Upper lobe of left lung (tissue), 6 donors: ENCODE data around the gene DNER. TPM values are rescaled to one million over a fixed set of nuclear protein-coding genes. Genes with fewer than 3 reads are reported as not detected.
A peak's percentile ranks its signal among the peaks of the same experiment; 100 is the strongest.

Experiments
- ATAC-seq, 2 donors: fragments of 200-7000 bp; cut with Tn5 transposase; one replicate each; pipeline ENCODE4 v1.9.1; 2022; ENCODE audit warnings: mild to moderate bottlenecking in 2 of 2, moderate library complexity in 2 of 2; ENCODE audit not compliant: low FRiP score in 2 of 2
- DNase-seq, 2 donors: peaks; one replicate each; pipeline ENCODE4 v3.0.0-alpha.2; 2019 to 2020
- H3K27ac ChIP-seq, 4 donors: fragments of 200-600 bp; sonication (generic); one replicate each; pipeline ENCODE4 v1.5.1; 2016 to 2019
- H3K27me3 ChIP-seq, 4 donors: fragments of 200-600 bp; sonication (generic); one replicate each; pipeline ENCODE4 v1.5.1; 2017 to 2019
- H3K36me3 ChIP-seq, 4 donors: fragments of 200-600 bp; sonication (generic); one replicate each; pipeline ENCODE4 v1.5.1; 2016 to 2019
- H3K4me1 ChIP-seq, 4 donors: fragments of 200-600 bp; sonication (generic); one replicate each; pipeline ENCODE4 v1.5.1; 2018 to 2019
- H3K4me3 ChIP-seq, 4 donors: fragments of 200-600 bp; sonication (generic); one replicate each; pipeline ENCODE4 v1.5.1; 2017 to 2019; ENCODE audit warnings: mild to moderate bottlenecking in 2 of 4, moderate library complexity in 1 of 4
- H3K9me3 ChIP-seq, 4 donors: fragments of 200-600 bp; sonication (generic); one replicate each; pipeline ENCODE4 v1.5.1; 2018 to 2019
- EP300 ChIP-seq, 4 donors: sonication (generic); formaldehyde crosslinking; IDR thresholded peaks; one replicate each; pipeline ENCODE4 v1.5.1; 2017; ENCODE audit warnings: antibody characterized with exemption in 4 of 4, control low read depth in 2 of 4
- POLR2A ChIP-seq, 4 donors: fragments of 450-650 bp; IDR thresholded peaks; one replicate each; pipeline ENCODE4 v1.5.1; 2016 to 2017; ENCODE audit warnings: antibody characterized with exemption in 4 of 4, mild to moderate bottlenecking in 2 of 4
- POLR2AphosphoS5 ChIP-seq, 2 donors: sonication (generic); formaldehyde crosslinking; IDR thresholded peaks; one replicate each; pipeline ENCODE4 v1.5.1; 2017; ENCODE audit warnings: antibody characterized with exemption in 2 of 2
- WGBS, 2 donors: methylation state at CpG; one replicate each; pipeline ENCODE4 v1.1.5; 2017 to 2018; 5-methylcytosine and 5-hydroxymethylcytosine counted together
- total RNA-seq, 6 donors: library from RNA; depleted of rRNA in 4 of 6; stranded (reverse); fragments of >200 nt in 4 of 6; gene quantifications; one replicate each; pipeline versions ENCODE4 v1.1.0 to v1.2.1, GENCODE V29; 2016 to 2021
- TF ChIP-seq, protein P1 (sequence below), 6 experiments: fragments of 450-650 bp in 4 of 6; fragments of 200-600 bp in 2 of 6; sonication (generic) in 2 of 6; IDR thresholded peaks; one replicate each; pipeline ENCODE4 v1.5.1; 2016 to 2019; ENCODE audit warnings: antibody characterized with exemption in 6 of 6
- donor health status: DM: no; HTN: no; CAD: no; lungs with moderate emphysema.
- donor health status: DM: no; HTN: yes; CAD: no; lungs with severe emphysema.

The DNER gene
- total RNA-seq, 6 donors from 2014 or later: 0.31 to 2.1 (median 0.98) TPM

- H3K4me1 ChIP-seq: no peaks in the 10 kb centered on the region
- ATAC-seq (no peak), DNase-seq (no peak)
- H3K9me3 ChIP-seq: no peaks in the 10 kb centered on the region
- H3K27ac ChIP-seq: no peak overlapping the region
- no peaks in the 10 kb centered on the region for H3K36me3 ChIP-seq
- TF ChIP-seq, protein P1, sequence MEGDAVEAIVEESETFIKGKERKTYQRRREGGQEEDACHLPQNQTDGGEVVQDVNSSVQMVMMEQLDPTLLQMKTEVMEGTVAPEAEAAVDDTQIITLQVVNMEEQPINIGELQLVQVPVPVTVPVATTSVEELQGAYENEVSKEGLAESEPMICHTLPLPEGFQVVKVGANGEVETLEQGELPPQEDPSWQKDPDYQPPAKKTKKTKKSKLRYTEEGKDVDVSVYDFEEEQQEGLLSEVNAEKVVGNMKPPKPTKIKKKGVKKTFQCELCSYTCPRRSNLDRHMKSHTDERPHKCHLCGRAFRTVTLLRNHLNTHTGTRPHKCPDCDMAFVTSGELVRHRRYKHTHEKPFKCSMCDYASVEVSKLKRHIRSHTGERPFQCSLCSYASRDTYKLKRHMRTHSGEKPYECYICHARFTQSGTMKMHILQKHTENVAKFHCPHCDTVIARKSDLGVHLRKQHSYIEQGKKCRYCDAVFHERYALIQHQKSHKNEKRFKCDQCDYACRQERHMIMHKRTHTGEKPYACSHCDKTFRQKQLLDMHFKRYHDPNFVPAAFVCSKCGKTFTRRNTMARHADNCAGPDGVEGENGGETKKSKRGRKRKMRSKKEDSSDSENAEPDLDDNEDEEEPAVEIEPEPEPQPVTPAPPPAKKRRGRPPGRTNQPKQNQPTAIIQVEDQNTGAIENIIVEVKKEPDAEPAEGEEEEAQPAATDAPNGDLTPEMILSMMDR (IDR thresholded peaks at IDR 0.05): no peak
- TF ChIP-seq EP300 (IDR thresholded peaks at IDR 0.05) (no peak), POLR2A (IDR thresholded peaks at IDR 0.05) (no peak), POLR2AphosphoS5 (IDR thresholded peaks at IDR 0.05) (no peak)
- H3K4me3 ChIP-seq: no peak overlapping the region
- no peaks in the 10 kb centered on the region for H3K27me3 ChIP-seq
- 83 to 87% methylated on average over 3 of the region's 3 CpGs for WGBS, 2 donors
These were observed 366.2 kb downstream of the DNER start for GRCh38 chr2:229348128-229348527.

- no peak overlapping the region for H3K27ac ChIP-seq
- TF ChIP-seq POLR2A (IDR thresholded peaks at IDR 0.05): no peak
- TF ChIP-seq EP300 (IDR thresholded peaks at IDR 0.05): no peak
- TF ChIP-seq POLR2AphosphoS5 (IDR thresholded peaks at IDR 0.05): no peak
- H3K4me3 ChIP-seq: no peak overlapping the region
- H3K9me3 ChIP-seq: no peaks in the 10 kb centered on the region
- WGBS, 2 donors: 74 to 84% methylated on average over 4 of the region's 4 CpGs
- H3K4me1 ChIP-seq: no peaks in the 10 kb centered on the region
- no peaks in the 10 kb centered on the region for H3K36me3 ChIP-seq
- no peaks in the 10 kb centered on the region for H3K27me3 ChIP-seq
- no peak for ATAC-seq
- no peak for DNase-seq
These were observed 367.4 kb downstream of the DNER start for GRCh38 chr2:229346816-229347540.

- TF ChIP-seq POLR2AphosphoS5 (IDR thresholded peaks at IDR 0.05) (no peak), EP300 (IDR thresholded peaks at IDR 0.05) (no peak), POLR2A (IDR thresholded peaks at IDR 0.05) (no peak)
- TF ChIP-seq, protein P1 (IDR thresholded peaks at IDR 0.05): no peak
- no peaks in the 10 kb centered on the region for H3K4me1 ChIP-seq
These were observed 369.4 kb downstream of the DNER start for GRCh38 chr2:229344955-229345354.

GRCh38 chr2:229344151-229344551 lies 370.2 kb downstream of the DNER start:
- Histone ChIP-seq H3K27me3 (no peaks in the 10 kb centered on the region), H3K27ac (no peak overlapping the region), H3K4me3 (no peak overlapping the region), H3K9me3 (no peaks in the 10 kb centered on the region), H3K36me3 (no peaks in the 10 kb centered on the region), H3K4me1 (no peaks in the 10 kb centered on the region)
- peak in 1 of 2 donors; percentile 38 for ATAC-seq
- TF ChIP-seq POLR2AphosphoS5 (IDR thresholded peaks at IDR 0.05) (no peak), EP300 (IDR thresholded peaks at IDR 0.05) (no peak), POLR2A (IDR thresholded peaks at IDR 0.05) (no peak)
- TF ChIP-seq, protein P1 (IDR thresholded peaks at IDR 0.05): no peak
- DNase-seq: no peak
- 81 to 87% methylated on average over 6 of the region's 6 CpGs for WGBS, 2 donors

More at GRCh38 chr2:229344955-229345354, 369.4 kb downstream of the DNER start:
- Histone ChIP-seq H3K9me3 (no peaks in the 10 kb centered on the region), H3K27me3 (no peaks in the 10 kb centered on the region), H3K27ac (no peak overlapping the region), H3K36me3 (no peaks in the 10 kb centered on the region), H3K4me3 (no peak overlapping the region)
- DNase-seq: no peak
- no peak for ATAC-seq
- 86 to 90% methylated on average over 4 of the region's 4 CpGs for WGBS, 2 donors

DNA sequence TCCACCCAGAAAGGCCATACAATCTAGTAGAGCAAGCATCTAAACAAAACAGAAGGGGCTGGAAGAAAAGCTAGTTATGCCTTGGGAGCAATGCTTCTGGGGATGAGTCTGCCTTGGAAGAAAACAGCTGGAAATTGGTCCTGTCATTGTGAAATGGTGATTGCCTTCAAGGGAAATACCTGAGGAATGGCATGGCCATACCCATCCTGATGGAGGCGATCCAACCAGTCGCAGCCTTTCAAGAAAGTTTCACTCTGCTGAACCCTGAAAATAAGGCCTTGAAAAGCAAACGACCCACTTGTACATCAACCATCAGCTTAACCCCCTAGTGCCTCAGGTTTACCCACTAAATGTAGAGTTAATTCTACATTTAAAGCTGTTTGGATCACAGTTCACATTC lies 370.7 kb downstream of the DNER start:
- Histone ChIP-seq H3K4me1 (no peaks in the 10 kb centered on the region), H3K4me3 (no peak overlapping the region), H3K36me3 (no peaks in the 10 kb centered on the region), H3K27ac (no peak overlapping the region), H3K27me3 (no peaks in the 10 kb centered on the region), H3K9me3 (no peaks in the 10 kb centered on the region)
- TF ChIP-seq POLR2AphosphoS5 (IDR thresholded peaks at IDR 0.05) (no peak), POLR2A (IDR thresholded peaks at IDR 0.05) (no peak), EP300 (IDR thresholded peaks at IDR 0.05) (no peak)
- TF ChIP-seq, protein P1 (IDR thresholded peaks at IDR 0.05): no peak
- ATAC-seq (no peak), DNase-seq (no peak)
- WGBS, 2 donors: 79 to 88% methylated on average over 3 of the region's 3 CpGs
